Activated naive CD8-positive, alpha-beta T cell treated with anti-CD3 and anti-CD28 coated beads for 36 hours (primary cell): Measurements from ENCODE around the gene ANO9. TPM values are rescaled to one million over a fixed set of nuclear protein-coding genes. Genes with fewer than 3 reads are reported as not detected.

Source experiments
- DNase-seq: peaks from one replicate; pipeline ENCODE4 v3.0.0; 2021
- H3K27ac Mint-ChIP-seq: one replicate; pipeline ENCODE4 v1.8.0; 2022; ENCODE audit warnings: mild to moderate bottlenecking, moderate library complexity, mixed read lengths
- H3K27me3 Mint-ChIP-seq: one replicate; pipeline ENCODE4 v1.8.0; 2022; ENCODE audit warnings: mild to moderate bottlenecking, mixed read lengths
- H3K36me3 Mint-ChIP-seq: one replicate; pipeline ENCODE4 v1.8.0; 2021; ENCODE audit warnings: mild to moderate bottlenecking, mixed read lengths
- H3K4me1 Mint-ChIP-seq: one replicate; pipeline ENCODE4 v1.8.0; 2021; ENCODE audit warnings: mixed read lengths
- H3K4me3 Mint-ChIP-seq: one replicate; pipeline ENCODE4 v1.8.0; 2022; ENCODE audit warnings: mild to moderate bottlenecking, moderate library complexity, mixed read lengths
- H3K9me3 Mint-ChIP-seq: one replicate; pipeline ENCODE4 v1.8.0; 2022; ENCODE audit warnings: mixed read lengths
- total RNA-seq, 2 experiments: library from RNA; stranded (reverse); gene quantifications; one replicate each; pipeline ENCODE4 v1.2.3, GENCODE V29; 2021

ANO9 gene, protein sequence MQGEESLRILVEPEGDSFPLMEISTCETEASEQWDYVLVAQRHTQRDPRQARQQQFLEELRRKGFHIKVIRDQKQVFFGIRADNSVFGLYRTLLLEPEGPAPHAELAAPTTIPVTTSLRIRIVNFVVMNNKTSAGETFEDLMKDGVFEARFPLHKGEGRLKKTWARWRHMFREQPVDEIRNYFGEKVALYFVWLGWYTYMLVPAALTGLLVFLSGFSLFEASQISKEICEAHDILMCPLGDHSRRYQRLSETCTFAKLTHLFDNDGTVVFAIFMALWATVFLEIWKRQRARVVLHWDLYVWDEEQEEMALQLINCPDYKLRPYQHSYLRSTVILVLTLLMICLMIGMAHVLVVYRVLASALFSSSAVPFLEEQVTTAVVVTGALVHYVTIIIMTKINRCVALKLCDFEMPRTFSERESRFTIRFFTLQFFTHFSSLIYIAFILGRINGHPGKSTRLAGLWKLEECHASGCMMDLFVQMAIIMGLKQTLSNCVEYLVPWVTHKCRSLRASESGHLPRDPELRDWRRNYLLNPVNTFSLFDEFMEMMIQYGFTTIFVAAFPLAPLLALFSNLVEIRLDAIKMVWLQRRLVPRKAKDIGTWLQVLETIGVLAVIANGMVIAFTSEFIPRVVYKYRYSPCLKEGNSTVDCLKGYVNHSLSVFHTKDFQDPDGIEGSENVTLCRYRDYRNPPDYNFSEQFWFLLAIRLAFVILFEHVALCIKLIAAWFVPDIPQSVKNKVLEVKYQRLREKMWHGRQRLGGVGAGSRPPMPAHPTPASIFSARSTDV
- total RNA-seq = 10 to 100 TPM; 22.2 to 22.9 TPM

DNA sequence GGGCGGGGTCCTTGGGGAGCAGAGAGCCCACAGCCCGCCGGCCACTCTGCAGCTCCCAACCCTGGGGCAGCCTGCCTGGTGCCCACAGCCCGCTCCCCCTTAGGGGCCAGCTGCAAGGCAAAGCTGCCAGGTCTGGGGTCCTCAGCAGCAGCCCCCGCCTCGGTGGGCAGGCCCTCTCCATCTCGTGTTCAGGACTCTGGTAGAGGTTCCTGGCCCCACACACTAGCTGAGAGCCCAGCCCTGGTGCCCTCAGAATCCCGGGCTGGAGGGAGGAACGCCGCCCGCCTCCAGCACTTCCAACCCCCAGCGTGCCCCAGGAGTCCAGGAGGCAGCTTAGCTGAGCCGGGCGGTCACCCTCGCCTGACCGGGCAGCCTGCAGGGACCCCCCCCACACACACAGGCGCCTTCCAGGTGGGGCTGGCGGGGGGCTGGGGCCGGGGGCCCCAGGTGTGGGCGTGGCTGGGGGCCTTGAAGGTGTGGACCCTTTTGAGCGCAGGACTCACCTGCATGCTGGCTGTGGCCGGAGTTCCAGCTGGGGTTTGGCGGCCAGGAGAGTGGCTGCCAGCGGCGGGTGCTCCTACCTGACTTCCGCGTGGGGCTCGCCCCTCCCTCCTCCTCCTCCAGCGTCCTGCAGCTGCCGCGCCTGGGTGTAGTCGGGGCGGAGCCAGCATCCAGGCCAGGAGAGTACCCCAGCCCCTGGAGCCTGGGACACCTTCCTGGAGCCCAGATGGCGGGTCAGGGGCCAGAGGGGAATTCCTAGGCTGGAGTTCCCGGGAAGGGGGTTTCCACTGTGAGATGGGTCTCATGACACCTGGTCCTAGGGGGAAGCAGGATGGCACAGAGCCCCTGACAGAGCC lies at the start of gene ANO9:
ANO9 (minus strand) TSS at position 594 of the 857 bp plus-strand sequence; CDS start at position 509, 85 bp downstream.
- DNase-seq = peak; percentile 73
- H3K9me3 Mint-ChIP-seq = no peaks in the 10 kb centered on the region
- no peaks in the 10 kb centered on the region for H3K27me3 Mint-ChIP-seq
- H3K27ac Mint-ChIP-seq = peak within 1 kb of the TSS; percentile 25
- no peaks in the 10 kb centered on the region for H3K36me3 Mint-ChIP-seq
- H3K4me1 Mint-ChIP-seq = peaks cover 18% of the 10 kb centered on the region
- H3K4me3 Mint-ChIP-seq = peak within 1 kb of the TSS; percentile 74

DNA sequence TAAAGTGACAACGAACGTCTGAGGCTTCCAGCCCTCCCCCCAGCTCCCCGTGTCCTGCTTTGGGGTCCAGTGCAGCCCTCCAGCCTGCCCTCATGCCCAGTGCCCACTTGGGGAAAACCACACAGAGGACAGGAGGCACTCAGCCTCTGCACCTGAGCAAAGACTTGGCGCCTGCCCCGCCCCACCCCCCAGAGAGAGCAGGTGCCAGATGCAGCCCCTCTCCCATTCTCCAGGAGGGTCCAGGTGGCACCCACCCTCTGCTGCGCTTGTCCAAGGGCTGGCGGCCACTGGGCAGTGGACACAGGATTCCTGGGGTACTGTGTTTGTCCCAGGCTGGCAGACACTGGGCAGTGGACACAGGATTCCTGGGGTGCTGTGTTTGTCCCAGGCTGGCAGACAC lies 49.5 kb upstream of the ANO9 start:
- no peak for DNase-seq
- no peak overlapping the region for H3K27ac Mint-ChIP-seq

DNA sequence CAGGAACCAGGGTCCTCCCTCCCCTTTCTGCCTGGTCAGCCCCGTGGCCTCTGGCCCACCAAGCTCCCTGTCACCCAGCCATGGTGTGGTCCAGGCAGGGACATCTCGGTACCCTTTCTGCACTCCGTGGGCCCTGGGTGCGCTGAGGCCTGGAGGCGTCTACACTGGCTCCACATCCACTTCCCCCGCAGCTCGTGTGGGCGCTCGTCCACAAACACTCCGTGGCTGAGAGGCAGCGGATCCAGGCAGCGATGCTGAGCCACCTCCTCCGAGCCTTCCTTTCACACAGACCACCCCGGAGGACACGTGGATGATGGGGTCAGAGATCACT lies 49.1 kb upstream of the ANO9 start:
- no peaks in the 10 kb centered on the region for H3K9me3 Mint-ChIP-seq
- H3K4me1 Mint-ChIP-seq = peaks cover 1% of the 10 kb centered on the region
- no peak overlapping the region for H3K27ac Mint-ChIP-seq
- H3K4me3 Mint-ChIP-seq = no peak overlapping the region
- no peaks in the 10 kb centered on the region for H3K27me3 Mint-ChIP-seq
- DNase-seq = no peak
- H3K36me3 Mint-ChIP-seq = peaks cover 6% of the 10 kb centered on the region

More for the DNA sequence above, 49.5 kb upstream of the ANO9 start:
- Mint-ChIP-seq H3K27me3 (no peaks in the 10 kb centered on the region), H3K9me3 (no peaks in the 10 kb centered on the region), H3K4me1 (peaks cover 1% of the 10 kb centered on the region), H3K36me3 (peaks cover 6% of the 10 kb centered on the region), H3K4me3 (no peak overlapping the region)

DNA sequence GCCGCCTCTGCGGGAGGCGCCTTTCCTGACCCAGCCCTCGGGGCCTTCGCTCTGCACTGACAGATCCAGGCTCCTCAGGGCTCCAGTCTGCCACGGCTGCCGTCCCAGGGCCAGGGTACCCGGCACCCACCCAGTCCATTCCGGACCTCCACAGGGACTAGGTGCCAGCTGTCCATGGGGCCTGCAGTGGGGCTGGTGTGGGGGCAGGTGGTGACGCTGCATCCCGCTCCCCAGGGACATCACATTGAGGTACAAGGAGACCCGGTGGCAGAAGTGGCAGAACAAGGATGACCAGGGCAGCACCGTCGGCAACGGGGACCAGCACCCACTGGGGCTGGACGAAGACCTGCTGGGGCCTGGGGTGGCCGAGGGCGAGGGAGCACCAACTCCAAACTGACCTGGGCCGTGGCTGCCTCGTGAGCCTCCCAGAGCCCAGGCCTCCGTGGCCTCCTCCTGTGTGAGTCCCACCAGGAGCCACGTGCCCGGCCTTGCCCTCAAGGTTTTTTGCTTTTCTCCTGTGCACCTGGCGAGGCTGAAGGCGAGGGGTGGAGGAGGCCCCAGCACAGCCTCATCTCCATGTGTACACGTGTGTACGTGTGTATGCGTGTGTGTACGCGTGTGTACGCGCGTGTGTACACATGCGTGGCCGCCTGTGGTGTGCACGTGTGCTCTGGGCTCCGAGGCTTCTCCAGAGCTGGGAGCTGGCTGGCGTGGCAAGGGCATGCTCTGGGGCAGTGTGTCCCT lies 48.5 kb upstream of the ANO9 start:
- H3K4me1 Mint-ChIP-seq = no peaks in the 10 kb centered on the region
- H3K27me3 Mint-ChIP-seq = no peaks in the 10 kb centered on the region
- H3K4me3 Mint-ChIP-seq = no peak overlapping the region
- H3K27ac Mint-ChIP-seq = no peak overlapping the region
- no peaks in the 10 kb centered on the region for H3K9me3 Mint-ChIP-seq
- H3K36me3 Mint-ChIP-seq = peaks cover 4% of the 10 kb centered on the region
- DNase-seq = no peak

DNA sequence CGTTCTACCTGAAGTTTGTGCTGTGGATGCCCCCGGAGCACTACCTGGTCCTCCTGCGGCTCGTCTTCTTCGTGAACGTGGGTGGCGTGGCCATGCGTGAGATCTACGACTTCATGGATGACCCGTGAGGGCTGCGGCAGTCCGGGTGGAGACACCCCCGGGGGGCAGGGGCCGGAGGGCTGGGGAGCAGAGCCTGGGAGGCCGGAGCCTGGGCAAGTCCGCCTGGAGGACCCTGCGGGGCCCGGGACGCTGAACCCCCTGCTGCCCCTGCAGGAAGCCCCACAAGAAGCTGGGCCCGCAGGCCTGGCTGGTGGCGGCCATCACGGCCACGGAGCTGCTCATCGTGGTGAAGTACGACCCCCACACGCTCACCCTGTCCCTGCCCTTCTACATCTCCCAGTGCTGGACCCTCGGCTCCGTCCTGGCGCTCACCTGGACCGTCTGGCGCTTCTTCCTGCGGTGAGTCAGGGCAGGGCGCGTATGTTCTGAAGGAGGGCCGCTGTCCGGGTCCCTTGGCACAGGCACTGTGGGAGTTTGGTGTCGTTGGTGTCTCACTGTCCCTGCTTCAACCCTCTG lies 47.9 kb upstream of the ANO9 start:
- Mint-ChIP-seq H3K4me1 (no peaks in the 10 kb centered on the region), H3K4me3 (no peak overlapping the region), H3K27me3 (no peaks in the 10 kb centered on the region), H3K27ac (no peak overlapping the region), H3K9me3 (no peaks in the 10 kb centered on the region), H3K36me3 (peaks cover 4% of the 10 kb centered on the region)
- no peak for DNase-seq

DNA sequence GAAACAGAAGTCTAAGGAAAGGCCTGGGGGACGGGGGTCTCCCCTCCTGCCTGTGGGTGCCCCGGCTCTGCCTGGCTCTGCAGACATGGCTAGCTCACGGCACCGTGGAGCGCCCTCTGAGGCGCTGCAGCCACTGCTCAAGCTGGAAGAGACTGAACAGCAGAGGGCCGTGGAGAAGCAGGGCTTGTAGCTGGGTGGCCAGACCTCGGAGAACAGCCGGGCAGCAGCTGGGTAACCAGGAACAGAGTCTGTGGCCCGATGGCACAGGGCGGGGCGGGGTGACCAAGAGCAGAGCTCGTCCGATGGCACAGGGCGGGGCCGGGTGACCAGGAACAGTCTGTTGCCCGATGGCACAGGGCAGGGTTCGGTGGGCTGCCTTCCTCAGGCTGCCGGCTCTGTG lies 47.2 kb upstream of the ANO9 start:
- Mint-ChIP-seq H3K4me1 (no peaks in the 10 kb centered on the region), H3K27ac (no peak overlapping the region), H3K36me3 (peaks cover 1% of the 10 kb centered on the region), H3K27me3 (no peaks in the 10 kb centered on the region), H3K4me3 (no peak overlapping the region), H3K9me3 (no peaks in the 10 kb centered on the region)
- DNase-seq = no peak

DNA sequence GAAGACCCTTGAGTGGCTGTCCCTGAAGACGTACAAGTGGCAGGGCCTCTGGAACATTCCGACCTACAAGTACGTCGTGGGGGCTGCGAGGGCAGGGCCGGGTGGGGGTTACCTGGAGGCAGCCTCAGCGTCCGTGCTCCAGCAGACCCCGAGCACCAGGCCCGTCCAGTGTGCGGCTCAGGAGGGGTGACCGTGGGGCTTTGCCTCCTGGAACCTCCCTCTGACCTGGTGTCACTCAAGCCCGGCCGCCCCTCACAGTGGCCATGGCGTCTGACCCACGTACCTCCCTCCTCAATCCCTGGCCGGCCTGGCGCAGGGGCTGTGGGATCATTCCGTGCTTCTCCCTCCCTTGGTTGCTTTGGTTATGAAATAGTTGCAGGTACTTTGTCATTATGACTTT lies 46.8 kb upstream of the ANO9 start:
- no peak overlapping the region for H3K4me3 Mint-ChIP-seq
- H3K9me3 Mint-ChIP-seq = no peaks in the 10 kb centered on the region
- no peaks in the 10 kb centered on the region for H3K27me3 Mint-ChIP-seq

DNA sequence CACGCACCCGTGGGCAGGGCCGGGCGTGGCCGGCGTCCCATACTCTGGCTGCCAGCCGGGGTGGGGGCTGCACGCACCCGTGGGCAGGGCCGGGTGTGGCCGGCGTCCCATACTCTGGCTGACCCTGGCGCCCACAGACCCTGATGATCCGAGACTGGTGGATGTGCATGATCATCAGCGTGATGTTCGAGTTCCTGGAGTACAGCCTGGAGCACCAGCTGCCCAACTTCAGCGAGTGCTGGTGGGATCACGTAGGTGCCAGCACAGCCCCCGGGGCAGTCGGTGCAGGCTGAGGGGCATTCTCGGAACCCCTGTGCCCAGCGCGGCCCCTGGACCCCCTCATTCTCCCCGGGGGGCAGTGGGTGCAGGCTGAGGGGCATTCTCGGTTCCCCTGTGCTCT lies 46.3 kb upstream of the ANO9 start:
- DNase-seq = no peak
- H3K4me1 Mint-ChIP-seq = no peaks in the 10 kb centered on the region
- H3K9me3 Mint-ChIP-seq = no peaks in the 10 kb centered on the region
- peaks cover 1% of the 10 kb centered on the region for H3K36me3 Mint-ChIP-seq
- H3K27me3 Mint-ChIP-seq = no peaks in the 10 kb centered on the region
- no peak overlapping the region for H3K4me3 Mint-ChIP-seq
- no peak overlapping the region for H3K27ac Mint-ChIP-seq

More for the DNA sequence above, 46.8 kb upstream of the ANO9 start:
- H3K36me3 Mint-ChIP-seq = peaks cover 1% of the 10 kb centered on the region
- no peak overlapping the region for H3K27ac Mint-ChIP-seq
- DNase-seq = no peak
- no peaks in the 10 kb centered on the region for H3K4me1 Mint-ChIP-seq

DNA sequence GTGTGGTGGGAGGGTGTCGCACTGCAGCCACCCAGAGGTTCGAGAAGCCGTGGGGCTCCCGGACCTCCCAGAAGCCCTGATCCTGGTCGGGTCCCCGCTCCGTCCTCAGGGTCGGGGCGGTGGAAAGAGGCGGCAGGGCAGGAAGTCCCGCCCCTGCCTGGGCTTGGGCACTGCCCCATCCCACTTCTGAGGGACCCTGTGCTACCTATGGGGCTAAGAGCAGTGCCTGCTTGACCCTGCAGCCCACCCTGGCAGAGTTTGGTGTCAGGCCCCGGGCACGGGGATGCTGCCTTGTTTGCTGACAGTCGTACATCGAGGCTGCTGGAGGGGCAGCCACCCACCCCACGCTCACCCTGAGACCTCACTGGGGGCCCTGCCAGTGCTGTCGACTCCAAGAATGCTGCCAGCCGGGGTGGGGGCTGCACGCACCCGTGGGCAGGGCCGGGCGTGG lies 45.8 kb upstream of the ANO9 start:
- peaks cover 1% of the 10 kb centered on the region for H3K36me3 Mint-ChIP-seq
- no peaks in the 10 kb centered on the region for H3K4me1 Mint-ChIP-seq
- no peaks in the 10 kb centered on the region for H3K27me3 Mint-ChIP-seq
- no peak overlapping the region for H3K4me3 Mint-ChIP-seq
- no peak for DNase-seq
- no peaks in the 10 kb centered on the region for H3K9me3 Mint-ChIP-seq
- no peak overlapping the region for H3K27ac Mint-ChIP-seq

DNA sequence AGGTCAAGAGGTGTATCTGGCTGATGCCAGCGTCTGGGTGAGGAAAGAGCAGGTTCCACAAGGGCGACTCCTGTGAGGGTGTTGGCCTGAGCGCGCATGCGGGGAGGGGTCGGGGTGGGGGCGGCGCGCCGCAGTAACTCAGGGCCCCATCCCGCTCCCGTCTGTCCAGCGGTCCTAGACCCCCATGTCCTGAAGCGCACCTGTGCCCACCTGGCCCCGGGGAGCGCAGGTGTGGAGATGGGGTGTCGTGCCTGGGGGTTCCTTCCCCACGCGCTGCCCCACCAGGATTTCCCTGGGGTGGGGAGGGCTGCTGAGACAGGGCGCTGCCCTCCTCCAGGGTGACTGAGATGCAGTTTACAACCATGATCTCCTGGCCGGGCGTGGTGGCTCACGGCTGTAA lies 44.4 kb upstream of the ANO9 start:
- Mint-ChIP-seq H3K4me1 (no peaks in the 10 kb centered on the region), H3K36me3 (no peaks in the 10 kb centered on the region), H3K4me3 (no peak overlapping the region), H3K27me3 (no peaks in the 10 kb centered on the region), H3K9me3 (no peaks in the 10 kb centered on the region), H3K27ac (no peak overlapping the region)
- DNase-seq = no peak

DNA sequence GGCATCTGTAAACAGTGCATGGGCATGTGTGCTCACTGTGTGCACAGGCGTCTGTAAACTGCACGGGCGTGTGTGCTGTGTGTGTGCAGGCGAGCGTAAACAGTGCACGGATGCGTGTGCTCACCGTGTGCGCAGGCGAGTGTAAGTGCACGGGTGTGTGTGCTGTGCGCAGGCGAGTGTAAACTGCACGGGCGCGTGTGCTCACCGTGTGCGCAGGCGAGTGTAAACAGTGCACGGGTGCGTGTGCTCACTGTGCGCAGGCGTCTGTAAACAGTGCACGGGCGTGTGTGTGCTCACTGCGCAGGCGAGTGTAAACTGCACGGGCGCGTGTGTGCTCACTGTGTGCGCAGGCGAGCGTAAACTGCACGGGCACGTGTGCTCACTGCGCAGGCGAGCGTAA lies 42.8 kb upstream of the ANO9 start:
- no peak overlapping the region for H3K4me3 Mint-ChIP-seq
- H3K9me3 Mint-ChIP-seq = no peaks in the 10 kb centered on the region
- peaks cover 2% of the 10 kb centered on the region for H3K36me3 Mint-ChIP-seq
- no peaks in the 10 kb centered on the region for H3K4me1 Mint-ChIP-seq
- no peaks in the 10 kb centered on the region for H3K27me3 Mint-ChIP-seq
- DNase-seq = no peak
- no peak overlapping the region for H3K27ac Mint-ChIP-seq

DNA sequence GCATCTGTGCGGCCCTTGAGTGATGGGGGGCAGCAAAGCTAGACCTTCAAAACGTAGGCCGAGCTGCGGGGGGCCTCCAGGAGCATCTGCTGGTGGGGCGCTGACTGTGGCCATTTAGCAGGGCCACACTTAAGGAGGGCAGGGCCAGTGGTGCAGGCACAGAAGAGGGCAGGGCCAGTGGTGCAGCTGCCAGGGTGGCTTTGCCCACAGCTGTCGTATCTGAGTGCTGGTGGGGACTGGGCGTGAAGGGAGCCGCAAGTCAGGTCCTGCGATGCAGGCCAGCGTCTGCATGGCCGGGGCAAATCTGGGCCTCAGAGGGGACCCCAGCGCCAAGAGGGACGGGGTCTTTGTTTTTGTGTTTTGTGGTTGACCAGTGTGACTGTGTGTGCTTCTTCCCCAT lies 37.5 kb upstream of the ANO9 start:
- no peak overlapping the region for H3K27ac Mint-ChIP-seq
- no peaks in the 10 kb centered on the region for H3K27me3 Mint-ChIP-seq
- H3K4me1 Mint-ChIP-seq = no peaks in the 10 kb centered on the region
- peaks cover 2% of the 10 kb centered on the region for H3K36me3 Mint-ChIP-seq
- no peak overlapping the region for H3K4me3 Mint-ChIP-seq
- no peaks in the 10 kb centered on the region for H3K9me3 Mint-ChIP-seq
- DNase-seq = no peak

DNA sequence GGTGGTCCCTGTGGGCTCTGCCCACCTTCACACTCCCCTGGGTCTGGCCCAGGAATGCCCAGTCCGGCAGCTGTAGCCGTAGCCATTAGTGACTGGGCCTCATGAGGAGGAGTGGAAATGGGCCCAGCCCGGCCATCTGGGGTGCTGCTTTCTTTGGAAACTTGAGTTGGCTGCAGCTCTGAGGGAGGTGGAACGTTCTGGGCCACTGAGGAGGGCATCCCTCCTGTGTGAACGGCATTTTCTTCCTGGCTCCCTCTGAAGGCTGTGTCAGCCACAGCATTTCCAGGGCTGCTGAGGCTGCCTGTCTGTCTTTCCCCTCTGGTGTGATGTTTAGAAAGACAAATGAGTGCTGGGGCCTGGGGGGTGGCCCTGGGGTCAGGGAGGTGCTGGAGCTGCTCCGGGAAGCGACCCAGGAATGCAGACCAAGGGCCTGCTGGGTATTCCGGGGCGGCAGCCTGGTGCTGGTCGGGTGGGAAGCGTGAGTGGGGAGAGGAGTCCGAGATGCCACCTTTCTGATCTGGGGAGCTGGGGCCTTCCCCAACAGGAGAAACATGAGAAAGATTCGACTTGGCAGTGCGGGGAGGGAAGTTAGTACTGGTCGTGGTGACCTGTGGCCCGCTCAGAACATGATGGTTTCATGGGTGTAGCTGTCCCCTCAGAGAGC lies 35.4 kb upstream of the ANO9 start:
- Mint-ChIP-seq H3K27ac (no peak overlapping the region), H3K36me3 (peaks cover 2% of the 10 kb centered on the region), H3K4me1 (no peaks in the 10 kb centered on the region), H3K27me3 (no peaks in the 10 kb centered on the region), H3K9me3 (no peaks in the 10 kb centered on the region), H3K4me3 (no peak overlapping the region)
- DNase-seq = no peak

DNA sequence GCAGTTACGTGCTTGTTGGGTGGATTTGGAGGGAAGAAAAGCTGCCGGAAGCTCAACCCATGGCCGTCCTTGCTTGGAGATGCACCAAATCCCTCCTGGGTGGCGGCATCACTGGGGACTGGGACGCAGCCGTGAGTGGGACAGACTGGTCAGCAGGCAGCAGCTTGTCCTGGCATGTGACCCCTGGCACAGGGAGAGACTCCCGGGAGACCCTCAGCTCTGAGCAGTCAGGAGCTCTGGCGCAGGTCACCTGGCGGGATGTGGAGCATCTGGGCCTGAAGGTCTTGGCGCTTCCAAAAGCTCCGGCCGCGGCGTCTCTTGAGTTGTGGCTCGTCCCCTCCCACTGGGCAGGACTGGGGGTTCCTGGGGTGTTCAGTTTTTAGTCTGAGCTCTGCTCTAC lies 34.6 kb upstream of the ANO9 start:
- peaks cover 2% of the 10 kb centered on the region for H3K36me3 Mint-ChIP-seq
- H3K4me1 Mint-ChIP-seq = no peaks in the 10 kb centered on the region
- no peak overlapping the region for H3K27ac Mint-ChIP-seq
- H3K9me3 Mint-ChIP-seq = no peaks in the 10 kb centered on the region
- DNase-seq = no peak
- H3K27me3 Mint-ChIP-seq = no peaks in the 10 kb centered on the region
- no peak overlapping the region for H3K4me3 Mint-ChIP-seq
